Measurements from ENCODE around the gene MFSD12.

Gene MFSD12

DNA sequence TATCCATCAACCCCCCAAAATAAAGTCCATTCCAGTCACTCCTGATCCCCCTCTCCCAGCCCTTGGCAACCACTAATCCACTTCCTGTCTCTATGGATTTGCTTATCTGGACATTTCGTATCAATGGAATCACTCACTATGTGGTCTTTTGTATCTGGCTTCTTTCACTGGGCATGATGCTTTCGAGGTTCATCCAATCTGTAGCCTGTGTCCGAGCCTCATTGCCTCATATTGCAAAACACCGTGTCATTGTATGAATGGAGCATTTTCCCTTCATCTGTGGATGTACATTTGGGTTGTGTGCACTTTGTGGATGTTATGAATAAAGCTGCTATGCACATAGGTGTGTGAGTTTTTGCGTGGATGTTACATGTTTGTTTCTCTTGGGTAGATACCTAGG, 52.7 kb downstream of the MFSD12 start:
- TF ChIP-seq, protein P1, sequence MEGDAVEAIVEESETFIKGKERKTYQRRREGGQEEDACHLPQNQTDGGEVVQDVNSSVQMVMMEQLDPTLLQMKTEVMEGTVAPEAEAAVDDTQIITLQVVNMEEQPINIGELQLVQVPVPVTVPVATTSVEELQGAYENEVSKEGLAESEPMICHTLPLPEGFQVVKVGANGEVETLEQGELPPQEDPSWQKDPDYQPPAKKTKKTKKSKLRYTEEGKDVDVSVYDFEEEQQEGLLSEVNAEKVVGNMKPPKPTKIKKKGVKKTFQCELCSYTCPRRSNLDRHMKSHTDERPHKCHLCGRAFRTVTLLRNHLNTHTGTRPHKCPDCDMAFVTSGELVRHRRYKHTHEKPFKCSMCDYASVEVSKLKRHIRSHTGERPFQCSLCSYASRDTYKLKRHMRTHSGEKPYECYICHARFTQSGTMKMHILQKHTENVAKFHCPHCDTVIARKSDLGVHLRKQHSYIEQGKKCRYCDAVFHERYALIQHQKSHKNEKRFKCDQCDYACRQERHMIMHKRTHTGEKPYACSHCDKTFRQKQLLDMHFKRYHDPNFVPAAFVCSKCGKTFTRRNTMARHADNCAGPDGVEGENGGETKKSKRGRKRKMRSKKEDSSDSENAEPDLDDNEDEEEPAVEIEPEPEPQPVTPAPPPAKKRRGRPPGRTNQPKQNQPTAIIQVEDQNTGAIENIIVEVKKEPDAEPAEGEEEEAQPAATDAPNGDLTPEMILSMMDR (IDR thresholded peaks at IDR 0.05; ENCODE audit: control extremely low read depth, extremely low read depth, low read depth, missing control alignments): no peak
- DNase-seq (ENCODE audit: extremely low spot score): no peak
- POLR2A ChIA-PET: no interaction called here
- CTCF ChIA-PET: interaction anchor here (1.9 kb wide), 1 partner anchor 20 kb away, joined by 5 read pairs; no protein-coding TSS in a partner anchor

DNA sequence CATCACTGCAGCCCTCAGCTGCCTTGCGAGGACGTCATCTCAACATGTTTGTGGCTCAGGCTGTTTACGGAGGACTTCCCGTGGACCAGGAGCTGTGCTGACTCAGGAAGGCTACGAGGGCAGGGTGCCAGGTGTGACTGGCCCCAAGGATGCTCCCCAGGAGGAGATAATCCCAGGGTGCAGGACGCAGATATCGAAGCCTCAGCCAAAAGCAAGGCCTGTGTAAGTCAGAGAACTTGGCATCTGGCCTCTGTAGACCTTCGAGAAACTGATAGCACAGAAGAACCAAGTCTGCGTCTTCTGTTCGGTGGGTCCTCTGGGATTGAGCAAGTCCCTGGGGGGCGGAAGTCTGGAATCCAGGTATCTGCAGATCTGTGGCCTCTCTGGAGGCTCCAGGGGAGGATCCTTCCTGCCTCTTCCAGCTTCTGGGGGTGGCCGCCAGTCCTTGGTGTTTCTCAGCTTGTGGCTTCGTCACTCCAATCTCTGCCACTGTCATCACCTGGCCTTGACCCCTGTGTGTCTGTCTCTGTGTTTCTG, 54.3 kb downstream of the MFSD12 start:
- TF ChIP-seq, protein P1 (IDR thresholded peaks at IDR 0.05; ENCODE audit: control extremely low read depth, extremely low read depth, low read depth, missing control alignments): no peak
- CTCF ChIA-PET: interaction anchor here (1.0 kb wide), 2 partner anchors 30 to 42 kb away, joined by 3 read pairs; no protein-coding TSS in a partner anchor
- no peak for DNase-seq (ENCODE audit: extremely low spot score)
- POLR2A ChIA-PET: interaction anchor here (0.7 kb wide), 1 partner anchor 825 kb away, joined by 4 read pairs; no protein-coding TSS in a partner anchor

DNA sequence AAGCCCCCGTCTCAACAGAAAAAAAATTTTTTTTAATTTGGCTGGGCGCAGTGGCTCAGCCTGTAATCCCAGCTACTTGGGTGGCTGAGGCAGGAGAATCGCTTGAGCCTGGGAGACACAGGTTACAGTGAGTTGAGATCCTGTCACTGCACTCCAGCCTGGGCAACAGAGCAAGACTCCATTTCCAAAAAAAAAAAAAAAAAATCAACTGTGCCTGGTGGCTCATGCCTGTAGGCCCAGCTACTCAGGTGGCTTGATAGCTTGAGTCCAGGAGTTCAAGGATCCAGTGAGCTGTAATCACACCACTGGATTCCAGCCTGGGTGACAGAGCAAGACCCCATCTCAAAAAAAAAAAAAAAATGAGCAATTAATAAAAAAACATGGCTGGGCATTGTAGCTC, 55.6 kb downstream of the MFSD12 start:
- ChIA-PET CTCF (interaction anchor here (1.0 to 1.9 kb wide), 3 partner anchors 17 to 19 kb away, joined by 3 to 4 read pairs (median 4); partner anchors contain the start of gene SMIM44), POLR2A (interaction anchor here (0.6 kb wide), 1 partner anchor 47 kb away, joined by 6 read pairs; no protein-coding TSS in a partner anchor)
- DNase-seq (ENCODE audit: extremely low spot score): no peak

DNA sequence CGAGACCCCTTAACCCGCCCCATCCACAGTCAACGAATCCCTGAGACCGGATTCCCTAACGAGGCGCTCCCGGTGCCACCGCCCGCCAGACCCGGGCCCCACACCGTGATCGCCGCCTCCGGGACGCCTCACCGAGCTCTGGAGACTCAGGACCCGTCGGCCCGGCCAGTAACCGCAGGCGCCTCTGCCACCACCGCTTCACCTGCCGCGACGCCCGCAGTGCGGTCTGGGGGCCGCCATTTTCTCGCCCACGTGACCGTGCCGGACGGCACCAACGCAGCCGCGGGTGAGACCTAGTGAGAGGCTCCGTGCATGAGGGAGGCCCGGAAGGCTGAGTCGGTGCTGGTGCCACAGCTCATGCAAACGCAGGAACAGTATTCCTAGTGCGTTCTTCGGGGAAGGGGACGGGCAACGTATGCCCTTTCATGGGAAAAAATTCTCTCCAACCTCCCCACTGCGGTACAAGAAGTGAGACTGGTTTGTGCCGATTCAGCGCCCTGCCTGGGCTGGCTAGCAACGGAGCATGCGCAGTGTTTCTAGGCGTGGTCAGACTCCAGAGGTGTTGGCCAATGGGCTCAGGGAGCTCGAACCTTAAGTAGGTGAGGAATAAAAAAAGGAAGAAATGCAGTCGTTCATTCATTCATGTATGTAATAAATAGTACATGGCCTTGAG, 56.8 kb downstream of the MFSD12 start, which contains the start of gene DOHH:
Gene DOHH (minus strand): TSS at position 246 of the 673 bp plus-strand sequence. CDS start 3,860 bp downstream, outside the sequence.
- TF ChIP-seq, protein P1 (IDR thresholded peaks at IDR 0.05; ENCODE audit: control extremely low read depth, extremely low read depth, low read depth, missing control alignments): no peak
- POLR2A ChIA-PET: interaction anchor here (0.7 kb wide), 1 partner anchor 497 kb away, joined by 3 read pairs; no protein-coding TSS in a partner anchor
- CTCF ChIA-PET: interaction anchor here (1.0 to 1.9 kb wide), 5 partner anchors 15 to 54 kb away, joined by 3 to 5 read pairs (median 4); partner anchors contain the start of gene SMIM44
- DNase-seq (ENCODE audit: extremely low spot score): peak; percentile 96

More for the DNA sequence above, 55.6 kb downstream of the MFSD12 start:
- TF ChIP-seq, protein P1 (IDR thresholded peaks at IDR 0.05; ENCODE audit: control extremely low read depth, extremely low read depth, low read depth, missing control alignments): no peak

DNA sequence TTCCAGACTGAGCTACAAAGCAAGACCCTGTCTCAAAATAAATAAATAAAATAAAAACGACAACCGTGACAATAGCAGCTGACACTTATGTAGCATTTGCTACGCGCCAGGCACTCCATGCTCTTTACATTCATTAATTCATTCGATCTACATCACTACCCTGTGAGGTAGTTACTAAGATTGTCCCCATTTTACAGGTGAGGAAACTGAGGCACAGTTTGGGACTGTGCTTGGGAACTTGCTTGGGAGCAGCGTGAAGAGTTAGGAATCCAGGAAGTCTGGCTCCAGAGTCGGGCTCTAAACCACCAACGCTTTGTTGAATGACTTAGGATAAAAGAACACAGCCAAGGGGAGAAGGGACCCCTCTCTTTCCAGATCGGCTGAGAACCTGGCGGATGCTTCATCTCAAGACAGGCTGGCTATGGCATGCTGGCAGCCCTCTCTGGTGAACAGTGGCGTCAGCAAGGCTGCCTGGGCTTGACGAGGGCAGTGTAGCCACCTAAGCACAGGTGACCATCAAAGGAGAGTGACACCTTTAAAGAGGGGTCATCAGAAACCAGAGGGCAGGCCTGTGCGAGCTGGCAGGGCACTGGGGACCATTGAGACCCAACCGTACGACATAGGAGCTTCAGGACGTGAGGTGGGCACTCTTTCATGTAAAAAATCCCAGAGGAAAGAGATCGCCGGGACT, 57.5 kb downstream of the MFSD12 start:
- no peak for DNase-seq (ENCODE audit: extremely low spot score)

More for the DNA sequence above, 57.5 kb downstream of the MFSD12 start:
- CTCF ChIA-PET: interaction anchor here (1.3 to 1.4 kb wide), 3 partner anchors 53 to 195 kb away, joined by 3 read pairs; no protein-coding TSS in a partner anchor
- POLR2A ChIA-PET: no interaction called here
- TF ChIP-seq, protein P1 (IDR thresholded peaks at IDR 0.05; ENCODE audit: control extremely low read depth, extremely low read depth, low read depth, missing control alignments): no peak

Data from GM10248 (cell line).